Measurements from ENCODE around the gene GAP43. TPM values are rescaled to one million over a fixed set of nuclear protein-coding genes. Genes with fewer than 3 reads are reported as not detected.

The GAP43 gene
- total RNA-seq, 4 donors from 2014 or later, result 0.36 TPM; not detected in 3

DNA sequence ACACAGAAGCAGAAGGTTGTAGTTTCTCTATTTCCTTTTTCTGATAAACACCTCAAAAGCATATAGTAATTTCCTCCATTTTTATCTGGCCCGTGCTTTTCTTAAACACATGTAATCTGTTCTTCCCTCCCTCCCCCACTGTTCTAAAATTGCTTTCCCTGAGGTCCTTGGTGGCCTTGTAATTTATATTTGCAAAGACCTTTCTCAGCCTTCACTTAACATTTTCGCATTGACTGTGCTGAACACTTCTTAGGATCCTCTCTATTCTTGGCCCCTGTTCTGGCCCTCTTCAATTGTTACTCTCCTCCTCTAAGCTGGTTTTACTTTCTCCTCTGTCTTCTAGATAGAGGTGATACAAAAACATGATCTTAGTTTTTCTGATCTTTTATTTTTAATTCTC, 28.3 kb downstream of the GAP43 start:
- TF ChIP-seq, protein P1, sequence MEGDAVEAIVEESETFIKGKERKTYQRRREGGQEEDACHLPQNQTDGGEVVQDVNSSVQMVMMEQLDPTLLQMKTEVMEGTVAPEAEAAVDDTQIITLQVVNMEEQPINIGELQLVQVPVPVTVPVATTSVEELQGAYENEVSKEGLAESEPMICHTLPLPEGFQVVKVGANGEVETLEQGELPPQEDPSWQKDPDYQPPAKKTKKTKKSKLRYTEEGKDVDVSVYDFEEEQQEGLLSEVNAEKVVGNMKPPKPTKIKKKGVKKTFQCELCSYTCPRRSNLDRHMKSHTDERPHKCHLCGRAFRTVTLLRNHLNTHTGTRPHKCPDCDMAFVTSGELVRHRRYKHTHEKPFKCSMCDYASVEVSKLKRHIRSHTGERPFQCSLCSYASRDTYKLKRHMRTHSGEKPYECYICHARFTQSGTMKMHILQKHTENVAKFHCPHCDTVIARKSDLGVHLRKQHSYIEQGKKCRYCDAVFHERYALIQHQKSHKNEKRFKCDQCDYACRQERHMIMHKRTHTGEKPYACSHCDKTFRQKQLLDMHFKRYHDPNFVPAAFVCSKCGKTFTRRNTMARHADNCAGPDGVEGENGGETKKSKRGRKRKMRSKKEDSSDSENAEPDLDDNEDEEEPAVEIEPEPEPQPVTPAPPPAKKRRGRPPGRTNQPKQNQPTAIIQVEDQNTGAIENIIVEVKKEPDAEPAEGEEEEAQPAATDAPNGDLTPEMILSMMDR (IDR thresholded peaks at IDR 0.05), result no peak
- DNase-seq (ENCODE audit: low spot score) (no peak), ATAC-seq (ENCODE audit: low FRiP score) (no peak)

- ATAC-seq (ENCODE audit: low FRiP score), result no peak
- TF ChIP-seq, protein P1 (IDR thresholded peaks at IDR 0.05), result no peak
- DNase-seq (ENCODE audit: low spot score), result no peak
These were observed 29.4 kb downstream of the GAP43 start for GRCh38 chr3:115652738-115653137.

GRCh38 chr3:115655761-115656282, 32.5 kb downstream of the GAP43 start:
- no peak for ATAC-seq (ENCODE audit: low FRiP score)
- TF ChIP-seq, protein P1 (IDR thresholded peaks at IDR 0.05), result no peak
- DNase-seq (ENCODE audit: low spot score), result no peak

GRCh38 chr3:115657168-115657567, 33.9 kb downstream of the GAP43 start:
- ATAC-seq (ENCODE audit: low FRiP score), result no peak

DNA sequence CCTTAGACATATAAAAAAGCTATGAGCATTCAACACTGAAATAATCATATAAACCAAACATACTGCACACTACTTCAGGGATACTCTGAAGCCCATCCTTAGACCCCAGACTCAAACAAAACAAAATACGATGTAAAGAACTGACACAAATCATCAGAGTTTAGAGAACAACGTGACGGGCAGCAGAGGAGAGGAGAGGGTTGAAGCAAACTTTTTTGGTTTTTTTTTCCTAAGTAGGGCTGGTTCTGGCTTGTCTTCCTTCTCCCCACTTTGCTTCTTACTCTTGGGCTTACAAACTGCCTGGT, 34.7 kb downstream of the GAP43 start:
- no peak for ATAC-seq (ENCODE audit: low FRiP score)
- TF ChIP-seq, protein P1 (IDR thresholded peaks at IDR 0.05), result no peak
- DNase-seq (ENCODE audit: low spot score), result no peak

More at GRCh38 chr3:115657168-115657567, 33.9 kb downstream of the GAP43 start:
- no peak for DNase-seq (ENCODE audit: low spot score)
- TF ChIP-seq, protein P1 (IDR thresholded peaks at IDR 0.05), result no peak

GRCh38 chr3:115658337-115659181, 35.2 kb downstream of the GAP43 start:
- TF ChIP-seq, protein P1 (IDR thresholded peaks at IDR 0.05), result no peak
- ATAC-seq (ENCODE audit: low FRiP score) (peak; percentile 96), DNase-seq (ENCODE audit: low spot score) (peak; percentile 38)
